HepG2 (cell line): ENCODE measurements around the gene NEDD4L. TPM values are rescaled to one million over a fixed set of nuclear protein-coding genes. Genes with fewer than 3 reads are reported as not detected.
A peak's percentile ranks its signal among the peaks of the same experiment; 100 is the strongest.

Source experiments
- CHD4 ChIP-seq: fragments of 200-600 bp; sonication (generic); IDR thresholded peaks from 2 replicates; pipeline ENCODE4 v1.7.0; 2017; ENCODE audit warnings: mild to moderate bottlenecking, low read length, borderline replicate concordance
- HNRNPL ChIP-seq: fragments of 200-400 bp; formaldehyde crosslinking; IDR thresholded peaks from 2 replicates; pipeline ENCODE4 v1.6.1; 2017; ENCODE audit warnings: mild to moderate bottlenecking, low read depth, low read length
- KMT2B ChIP-seq: IDR thresholded peaks from 2 replicates; pipeline ENCODE4 v1.6.1; 2016; ENCODE audit warnings: missing genetic modification reagents, missing compliant biosample characterization
- MTA1 ChIP-seq: sonication (generic); formaldehyde crosslinking; IDR thresholded peaks from 2 replicates; pipeline ENCODE4 v1.4.0; 2020; ENCODE audit warnings: missing genetic modification reagents, mild to moderate bottlenecking, borderline replicate concordance
- MYNN ChIP-seq: sonication (generic); formaldehyde crosslinking; IDR thresholded peaks from 2 replicates; pipeline ENCODE4 v1.4.0; 2020; ENCODE audit warnings: mild to moderate bottlenecking, low read depth, missing genetic modification reagents
- NAIF1 ChIP-seq: sonication (generic); formaldehyde crosslinking; IDR thresholded peaks from 2 replicates; pipeline ENCODE4 v1.5.0; 2020; ENCODE audit warnings: mild to moderate bottlenecking, missing genetic modification reagents, borderline replicate concordance
- RBM39 ChIP-seq: fragments of 200-400 bp; formaldehyde crosslinking; IDR thresholded peaks from one replicate; pipeline ENCODE4 v1.6.1; 2018; ENCODE audit warnings: antibody characterized with exemption, mild to moderate bottlenecking, low read depth, low read length; ENCODE audit not compliant: poor library complexity, severe bottlenecking
- SIX1 ChIP-seq: sonication (generic); formaldehyde crosslinking; IDR thresholded peaks from 2 replicates; pipeline ENCODE4 v1.4.0; 2020; ENCODE audit warnings: missing genetic modification reagents, borderline replicate concordance
- SOX13 ChIP-seq, 3 experiments: fragments of 450-650 bp in 1 of 3; sonication (generic) in 1 of 3; formaldehyde crosslinking in 1 of 3; IDR thresholded peaks in 2 of 3; conservative IDR thresholded peaks in 1 of 3; 2 replicates each; pipeline versions ENCODE4 v1.5.0 to v1.6.1; 2016 to 2020; ENCODE audit warnings: antibody characterized with exemption in 1 of 3, mild to moderate bottlenecking in 1 of 3, missing compliant biosample characterization in 1 of 3, missing genetic modification reagents in 1 of 3, moderate library complexity in 1 of 3
- SRSF9 ChIP-seq: fragments of 200-400 bp; formaldehyde crosslinking; IDR thresholded peaks from 2 replicates; pipeline ENCODE4 v1.6.1; 2018; ENCODE audit warnings: borderline replicate concordance, mild to moderate bottlenecking, low read depth, low read length; ENCODE audit not compliant: insufficient read depth, poor library complexity, severe bottlenecking
- THAP8 ChIP-seq: sonication (generic); formaldehyde crosslinking; IDR thresholded peaks from 2 replicates; pipeline ENCODE4 v1.5.1; 2020; ENCODE audit warnings: missing genetic modification reagents, mild to moderate bottlenecking, borderline replicate concordance
- ZFP36L1 ChIP-seq: sonication (generic); formaldehyde crosslinking; IDR thresholded peaks from 2 replicates; pipeline ENCODE4 v1.8.0; 2022; ENCODE audit warnings: mild to moderate bottlenecking, missing genetic modification reagents, moderate library complexity
- ZFP37 ChIP-seq: sonication (generic); formaldehyde crosslinking; IDR thresholded peaks from 2 replicates; pipeline ENCODE4 v1.4.0; 2020; ENCODE audit warnings: missing genetic modification reagents, borderline replicate concordance
- ZNF121 ChIP-seq: sonication (generic); formaldehyde crosslinking; IDR thresholded peaks from 2 replicates; pipeline ENCODE4 v1.5.0; 2020; ENCODE audit warnings: mild to moderate bottlenecking, missing genetic modification reagents
- ZNF20 ChIP-seq: sonication (generic); formaldehyde crosslinking; IDR thresholded peaks from 2 replicates; pipeline ENCODE4 v1.4.0; 2020; ENCODE audit warnings: mild to moderate bottlenecking, moderate library complexity, missing genetic modification reagents
- ZNF432 ChIP-seq: sonication (generic); formaldehyde crosslinking; IDR thresholded peaks from 2 replicates; pipeline ENCODE4 v1.5.0; 2020; ENCODE audit warnings: missing genetic modification reagents, mild to moderate bottlenecking, borderline replicate concordance
- ZNF770 ChIP-seq: sonication (generic); formaldehyde crosslinking; IDR thresholded peaks from 2 replicates; pipeline ENCODE4 v1.5.0; 2020; ENCODE audit warnings: mild to moderate bottlenecking, missing genetic modification reagents
- polyA plus RNA-seq, 8 experiments: library from polyadenylated mRNA; depleted of rRNA in 3 of 8; stranded (reverse) in 7 of 8; unstranded in 1 of 8; fragments of >200 nt; fragmentation: Illumina TruSeq in 4 of 8; extraction: Trizol in 4 of 8; gene quantifications; 2 replicates each; pipeline versions ENCODE4 v1.2.1 to v1.2.3, GENCODE V29; 2011 to 2016; ENCODE audit warnings: low read depth in 4 of 8, missing spikeins in 1 of 8, mixed read lengths in 1 of 8; ENCODE audit not compliant: insufficient read depth in 1 of 8
- total RNA-seq, 5 experiments: library from RNA; depleted of rRNA; stranded (reverse); fragments of >200 nt; fragmentation: Illumina TruSeq; extraction: Trizol; gene quantifications; 2 replicates each; pipeline ENCODE4 v1.2.3, GENCODE V29; 2016; ENCODE audit warnings: low read depth in 1 of 5
- TF ChIP-seq, protein P1 (sequence below): sonication (generic); formaldehyde crosslinking; IDR thresholded peaks from 2 replicates; pipeline ENCODE4 v1.4.0; 2020; ENCODE audit warnings: missing genetic modification reagents
- TF ChIP-seq, protein P2 (sequence below): sonication (generic); formaldehyde crosslinking; IDR thresholded peaks from 2 replicates; pipeline ENCODE4 v1.5.1; 2020; ENCODE audit warnings: mild to moderate bottlenecking, missing genetic modification reagents, moderate library complexity

Gene NEDD4L
- total and polyA plus RNA-seq, 2 of the 13 experiments (the other 11 are each of a cell fraction or from before 2014, with no cell fraction given) = 168 to 390 TPM

DNA sequence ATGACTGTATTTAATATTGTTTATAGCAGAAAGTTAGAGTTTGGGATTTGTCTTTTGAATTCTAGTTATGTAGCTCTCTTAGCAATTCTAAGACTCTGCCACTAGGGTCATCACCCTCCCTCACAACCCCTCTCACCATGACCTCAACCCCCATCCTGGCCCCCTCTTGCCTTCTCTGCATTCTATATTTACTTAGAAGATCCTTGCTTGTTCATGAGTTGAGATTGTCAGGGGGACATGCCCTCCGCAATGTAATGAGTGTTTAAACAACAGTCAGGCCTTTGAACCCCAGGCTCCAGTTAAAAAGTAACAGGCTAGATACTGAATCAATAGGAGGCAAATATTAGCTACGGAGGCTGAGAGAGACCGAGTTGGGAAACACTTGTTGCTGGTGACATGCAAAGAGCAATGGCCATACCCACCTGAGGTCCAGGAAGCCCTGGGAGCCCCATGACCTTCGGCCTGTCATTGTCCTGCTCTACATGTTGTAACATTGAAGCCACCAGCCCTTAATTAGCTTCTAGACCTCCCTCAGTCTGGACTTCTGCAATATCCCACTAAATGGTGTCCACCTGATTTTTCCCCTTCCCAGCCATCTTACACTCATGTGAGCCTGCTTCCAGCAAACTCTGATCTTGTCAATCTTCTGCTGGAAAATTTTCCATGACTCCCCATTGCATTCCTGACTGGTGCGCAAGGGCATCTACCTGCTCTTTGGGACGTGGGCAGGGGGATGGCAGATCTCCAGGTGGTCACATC, 363.8 kb downstream of the NEDD4L start (continued):
- TF ChIP-seq ZNF432 (CRISPR knock-in tag) (no peak), SIX1 (CRISPR knock-in tag) (peak; percentile 73; the same call in 1 of the 2 replicates), ZNF770 (CRISPR knock-in tag) (peak; percentile 68), ZFP37 (CRISPR knock-in tag) (no peak), SRSF9 (no peak), MTA1 (CRISPR knock-in tag) (peak; percentile 82; the same call in 1 of the 2 replicates), ZNF121 (CRISPR knock-in tag) (no peak), SOX13 (IDR thresholded peaks at IDR 0.05) (peak; percentile 78; the same call in 1 of the 2 replicates), SOX13 (CRISPR knock-in tag; conservative IDR thresholded peaks at IDR 0.05 in 1 of 2, IDR thresholded peaks at IDR 0.05 in 1 of 2) (peak in 1 of 2 experiments; percentile 94; a peak in 2 of 4 replicates), HNRNPL (0 out of 2 replicates have a peak, but pooled peaks have one; percentile 56), MYNN (no peak), ZNF20 (CRISPR knock-in tag) (no peak), RBM39 (no peak), THAP8 (no peak; the same call in 1 of the 2 replicates), ZFP36L1 (CRISPR knock-in tag) (peak; percentile 90; the same call in 1 of the 2 replicates), KMT2B (CRISPR knock-in tag) (no peak; the same call in 1 of the 2 replicates), CHD4 (peak; percentile 62; the same call in 1 of the 2 replicates), NAIF1 (no peak; the same call in 1 of the 2 replicates)
- TF ChIP-seq, protein P1, sequence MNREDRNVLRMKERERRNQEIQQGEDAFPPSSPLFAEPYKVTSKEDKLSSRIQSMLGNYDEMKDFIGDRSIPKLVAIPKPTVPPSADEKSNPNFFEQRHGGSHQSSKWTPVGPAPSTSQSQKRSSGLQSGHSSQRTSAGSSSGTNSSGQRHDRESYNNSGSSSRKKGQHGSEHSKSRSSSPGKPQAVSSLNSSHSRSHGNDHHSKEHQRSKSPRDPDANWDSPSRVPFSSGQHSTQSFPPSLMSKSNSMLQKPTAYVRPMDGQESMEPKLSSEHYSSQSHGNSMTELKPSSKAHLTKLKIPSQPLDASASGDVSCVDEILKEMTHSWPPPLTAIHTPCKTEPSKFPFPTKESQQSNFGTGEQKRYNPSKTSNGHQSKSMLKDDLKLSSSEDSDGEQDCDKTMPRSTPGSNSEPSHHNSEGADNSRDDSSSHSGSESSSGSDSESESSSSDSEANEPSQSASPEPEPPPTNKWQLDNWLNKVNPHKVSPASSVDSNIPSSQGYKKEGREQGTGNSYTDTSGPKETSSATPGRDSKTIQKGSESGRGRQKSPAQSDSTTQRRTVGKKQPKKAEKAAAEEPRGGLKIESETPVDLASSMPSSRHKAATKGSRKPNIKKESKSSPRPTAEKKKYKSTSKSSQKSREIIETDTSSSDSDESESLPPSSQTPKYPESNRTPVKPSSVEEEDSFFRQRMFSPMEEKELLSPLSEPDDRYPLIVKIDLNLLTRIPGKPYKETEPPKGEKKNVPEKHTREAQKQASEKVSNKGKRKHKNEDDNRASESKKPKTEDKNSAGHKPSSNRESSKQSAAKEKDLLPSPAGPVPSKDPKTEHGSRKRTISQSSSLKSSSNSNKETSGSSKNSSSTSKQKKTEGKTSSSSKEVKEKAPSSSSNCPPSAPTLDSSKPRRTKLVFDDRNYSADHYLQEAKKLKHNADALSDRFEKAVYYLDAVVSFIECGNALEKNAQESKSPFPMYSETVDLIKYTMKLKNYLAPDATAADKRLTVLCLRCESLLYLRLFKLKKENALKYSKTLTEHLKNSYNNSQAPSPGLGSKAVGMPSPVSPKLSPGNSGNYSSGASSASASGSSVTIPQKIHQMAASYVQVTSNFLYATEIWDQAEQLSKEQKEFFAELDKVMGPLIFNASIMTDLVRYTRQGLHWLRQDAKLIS (CRISPR knock-in tag) = no peak; the same call in 1 of the 2 replicates
- TF ChIP-seq, protein P2, sequence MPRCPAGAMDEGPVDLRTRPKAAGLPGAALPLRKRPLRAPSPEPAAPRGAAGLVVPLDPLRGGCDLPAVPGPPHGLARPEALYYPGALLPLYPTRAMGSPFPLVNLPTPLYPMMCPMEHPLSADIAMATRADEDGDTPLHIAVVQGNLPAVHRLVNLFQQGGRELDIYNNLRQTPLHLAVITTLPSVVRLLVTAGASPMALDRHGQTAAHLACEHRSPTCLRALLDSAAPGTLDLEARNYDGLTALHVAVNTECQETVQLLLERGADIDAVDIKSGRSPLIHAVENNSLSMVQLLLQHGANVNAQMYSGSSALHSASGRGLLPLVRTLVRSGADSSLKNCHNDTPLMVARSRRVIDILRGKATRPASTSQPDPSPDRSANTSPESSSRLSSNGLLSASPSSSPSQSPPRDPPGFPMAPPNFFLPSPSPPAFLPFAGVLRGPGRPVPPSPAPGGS (CRISPR knock-in tag) = no peak; the same call in 1 of the 2 replicates
